ENCODE results near the gene NCKAP5.

NCKAP5 gene

GRCh38 chr2:133417415-133417814 lies 150.8 kb downstream of the NCKAP5 start:
- no peak for DNase-seq

GRCh38 chr2:133416736-133417135 lies 151.5 kb downstream of the NCKAP5 start:
- DNase-seq: no peak

- no peak for DNase-seq
These were observed 152.1 kb downstream of the NCKAP5 start for GRCh38 chr2:133416146-133416545.

GRCh38 chr2:133415210-133415876 lies 152.9 kb downstream of the NCKAP5 start:
- DNase-seq: no peak

- no peak for DNase-seq
These were observed 153.6 kb downstream of the NCKAP5 start for GRCh38 chr2:133414486-133415209.

GRCh38 chr2:133413863-133414262 lies 154.4 kb downstream of the NCKAP5 start:
- DNase-seq: no peak

GRCh38 chr2:133412694-133413093 lies 155.6 kb downstream of the NCKAP5 start:
- no peak for DNase-seq

GRCh38 chr2:133411857-133412256 lies 156.4 kb downstream of the NCKAP5 start:
- no peak for DNase-seq

GRCh38 chr2:133411101-133411500 lies 157.2 kb downstream of the NCKAP5 start:
- no peak for DNase-seq

GRCh38 chr2:133409581-133410285 lies 158.5 kb downstream of the NCKAP5 start:
- DNase-seq: no peak

GRCh38 chr2:133408671-133409070 lies 159.6 kb downstream of the NCKAP5 start:
- no peak for DNase-seq

- no peak for DNase-seq
These were observed 160.9 kb downstream of the NCKAP5 start for GRCh38 chr2:133407341-133407740.

GRCh38 chr2:133405252-133405651 lies 163.0 kb downstream of the NCKAP5 start:
- no peak for DNase-seq

- no peak for DNase-seq
These were observed 167.9 kb downstream of the NCKAP5 start for GRCh38 chr2:133400411-133400810.

- DNase-seq: no peak
These were observed 174.4 kb downstream of the NCKAP5 start for GRCh38 chr2:133393895-133394294.

GRCh38 chr2:133390156-133390555 lies 178.1 kb downstream of the NCKAP5 start:
- DNase-seq: no peak

- DNase-seq: no peak
These were observed 178.7 kb downstream of the NCKAP5 start for GRCh38 chr2:133389569-133389968.

GRCh38 chr2:133382566-133382965 lies 185.7 kb downstream of the NCKAP5 start:
- no peak for DNase-seq

GRCh38 chr2:133380991-133381390 lies 187.3 kb downstream of the NCKAP5 start:
- no peak for DNase-seq

GRCh38 chr2:133378928-133379549 lies 189.2 kb downstream of the NCKAP5 start:
- no peak for DNase-seq

- no peak for DNase-seq
These were observed 189.9 kb downstream of the NCKAP5 start for GRCh38 chr2:133378386-133378785.

- DNase-seq: no peak
These were observed 190.7 kb downstream of the NCKAP5 start for GRCh38 chr2:133377599-133377998.

GRCh38 chr2:133377021-133377481 lies 191.2 kb downstream of the NCKAP5 start:
- DNase-seq: no peak
